ENCODE results near the gene NCOA7.

DNA sequence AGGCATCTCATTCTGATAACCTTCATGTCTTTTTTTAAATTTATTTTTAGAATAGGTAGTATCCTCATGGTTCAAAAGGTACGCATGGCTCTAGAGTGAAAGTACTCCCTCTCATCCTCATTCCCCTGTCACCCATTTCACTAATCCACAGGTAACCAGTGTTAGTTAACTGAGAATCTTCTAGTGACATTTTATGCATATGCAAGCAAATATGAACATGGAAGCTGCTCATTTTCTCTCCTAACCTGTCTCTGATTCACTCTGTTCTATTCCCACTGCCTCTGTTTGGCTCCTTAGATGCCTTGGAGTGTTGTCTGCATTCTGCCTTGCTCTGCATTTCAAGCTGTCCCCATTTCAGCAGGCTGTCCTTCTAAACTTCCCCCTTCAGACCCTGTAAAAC, 4.5 kb downstream of the NCOA7 start:
- TF ChIP-seq, protein P1, sequence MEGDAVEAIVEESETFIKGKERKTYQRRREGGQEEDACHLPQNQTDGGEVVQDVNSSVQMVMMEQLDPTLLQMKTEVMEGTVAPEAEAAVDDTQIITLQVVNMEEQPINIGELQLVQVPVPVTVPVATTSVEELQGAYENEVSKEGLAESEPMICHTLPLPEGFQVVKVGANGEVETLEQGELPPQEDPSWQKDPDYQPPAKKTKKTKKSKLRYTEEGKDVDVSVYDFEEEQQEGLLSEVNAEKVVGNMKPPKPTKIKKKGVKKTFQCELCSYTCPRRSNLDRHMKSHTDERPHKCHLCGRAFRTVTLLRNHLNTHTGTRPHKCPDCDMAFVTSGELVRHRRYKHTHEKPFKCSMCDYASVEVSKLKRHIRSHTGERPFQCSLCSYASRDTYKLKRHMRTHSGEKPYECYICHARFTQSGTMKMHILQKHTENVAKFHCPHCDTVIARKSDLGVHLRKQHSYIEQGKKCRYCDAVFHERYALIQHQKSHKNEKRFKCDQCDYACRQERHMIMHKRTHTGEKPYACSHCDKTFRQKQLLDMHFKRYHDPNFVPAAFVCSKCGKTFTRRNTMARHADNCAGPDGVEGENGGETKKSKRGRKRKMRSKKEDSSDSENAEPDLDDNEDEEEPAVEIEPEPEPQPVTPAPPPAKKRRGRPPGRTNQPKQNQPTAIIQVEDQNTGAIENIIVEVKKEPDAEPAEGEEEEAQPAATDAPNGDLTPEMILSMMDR (IDR thresholded peaks at IDR 0.05): no peak
- TF ChIP-seq POLR2A (IDR thresholded peaks at IDR 0.05): no peak

Data from testis (tissue), 2 donors.